ENCODE measurements around the gene ADGRB3.

DNA sequence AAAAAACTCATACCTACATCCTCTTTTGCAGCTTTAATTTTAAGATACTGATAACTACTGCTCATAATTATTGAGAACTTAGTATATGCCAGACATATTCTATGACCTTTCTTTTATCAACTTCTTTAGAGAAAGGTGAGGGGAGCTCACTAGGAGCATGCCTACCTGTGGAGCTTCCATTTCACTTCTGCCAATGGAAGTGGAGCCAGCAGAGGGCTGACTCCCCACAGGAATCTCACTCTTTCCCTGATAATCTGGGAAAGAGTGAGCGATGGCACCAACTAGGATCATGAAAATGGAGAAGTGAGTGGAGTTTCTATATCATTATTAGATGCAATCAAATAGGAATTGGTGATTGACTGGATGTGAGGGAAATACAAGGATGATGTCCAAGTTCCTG is 676.8 kb downstream of the ADGRB3 start:
- TF ChIP-seq, protein P1, sequence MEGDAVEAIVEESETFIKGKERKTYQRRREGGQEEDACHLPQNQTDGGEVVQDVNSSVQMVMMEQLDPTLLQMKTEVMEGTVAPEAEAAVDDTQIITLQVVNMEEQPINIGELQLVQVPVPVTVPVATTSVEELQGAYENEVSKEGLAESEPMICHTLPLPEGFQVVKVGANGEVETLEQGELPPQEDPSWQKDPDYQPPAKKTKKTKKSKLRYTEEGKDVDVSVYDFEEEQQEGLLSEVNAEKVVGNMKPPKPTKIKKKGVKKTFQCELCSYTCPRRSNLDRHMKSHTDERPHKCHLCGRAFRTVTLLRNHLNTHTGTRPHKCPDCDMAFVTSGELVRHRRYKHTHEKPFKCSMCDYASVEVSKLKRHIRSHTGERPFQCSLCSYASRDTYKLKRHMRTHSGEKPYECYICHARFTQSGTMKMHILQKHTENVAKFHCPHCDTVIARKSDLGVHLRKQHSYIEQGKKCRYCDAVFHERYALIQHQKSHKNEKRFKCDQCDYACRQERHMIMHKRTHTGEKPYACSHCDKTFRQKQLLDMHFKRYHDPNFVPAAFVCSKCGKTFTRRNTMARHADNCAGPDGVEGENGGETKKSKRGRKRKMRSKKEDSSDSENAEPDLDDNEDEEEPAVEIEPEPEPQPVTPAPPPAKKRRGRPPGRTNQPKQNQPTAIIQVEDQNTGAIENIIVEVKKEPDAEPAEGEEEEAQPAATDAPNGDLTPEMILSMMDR (IDR thresholded peaks at IDR 0.05), result no peak
- TF ChIP-seq POLR2A (IDR thresholded peaks at IDR 0.05) (no peak), POLR2AphosphoS5 (IDR thresholded peaks at IDR 0.05) (no peak)

Data from upper lobe of left lung (tissue), 4 donors.